ENCODE measurements around the gene LRRN2.

DNA sequence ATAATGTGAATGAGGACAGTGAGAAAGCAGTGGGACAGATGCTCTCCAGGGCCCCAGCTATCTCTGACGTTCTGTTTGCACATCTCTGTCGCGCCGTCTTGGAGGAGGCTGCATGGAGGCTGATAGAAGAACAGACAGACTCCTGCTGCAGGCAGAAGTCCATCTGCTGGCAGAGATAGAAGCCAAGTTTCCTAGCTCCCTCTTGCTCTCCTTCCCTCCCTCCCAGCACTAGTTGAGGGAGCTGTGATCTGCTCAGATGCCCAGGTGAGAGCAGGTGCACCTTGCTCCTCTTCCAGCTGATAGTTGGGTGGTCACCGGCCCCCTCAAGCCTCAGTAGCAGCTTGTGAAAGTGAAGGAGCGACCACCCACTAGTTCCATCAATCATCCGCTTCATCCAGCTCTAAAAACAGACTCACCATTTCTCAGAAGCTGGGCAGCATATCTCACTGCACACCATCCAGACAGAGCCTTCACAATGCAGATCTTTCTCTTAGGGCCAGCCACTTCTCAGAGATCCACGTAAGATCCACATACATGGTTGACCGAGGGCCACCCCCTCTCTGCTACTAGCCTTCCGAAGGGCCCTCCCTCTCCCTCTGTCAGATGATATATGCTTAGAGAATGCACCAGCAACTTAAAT lies 12.9 kb downstream of the LRRN2 start:
- TF ChIP-seq, protein P1, sequence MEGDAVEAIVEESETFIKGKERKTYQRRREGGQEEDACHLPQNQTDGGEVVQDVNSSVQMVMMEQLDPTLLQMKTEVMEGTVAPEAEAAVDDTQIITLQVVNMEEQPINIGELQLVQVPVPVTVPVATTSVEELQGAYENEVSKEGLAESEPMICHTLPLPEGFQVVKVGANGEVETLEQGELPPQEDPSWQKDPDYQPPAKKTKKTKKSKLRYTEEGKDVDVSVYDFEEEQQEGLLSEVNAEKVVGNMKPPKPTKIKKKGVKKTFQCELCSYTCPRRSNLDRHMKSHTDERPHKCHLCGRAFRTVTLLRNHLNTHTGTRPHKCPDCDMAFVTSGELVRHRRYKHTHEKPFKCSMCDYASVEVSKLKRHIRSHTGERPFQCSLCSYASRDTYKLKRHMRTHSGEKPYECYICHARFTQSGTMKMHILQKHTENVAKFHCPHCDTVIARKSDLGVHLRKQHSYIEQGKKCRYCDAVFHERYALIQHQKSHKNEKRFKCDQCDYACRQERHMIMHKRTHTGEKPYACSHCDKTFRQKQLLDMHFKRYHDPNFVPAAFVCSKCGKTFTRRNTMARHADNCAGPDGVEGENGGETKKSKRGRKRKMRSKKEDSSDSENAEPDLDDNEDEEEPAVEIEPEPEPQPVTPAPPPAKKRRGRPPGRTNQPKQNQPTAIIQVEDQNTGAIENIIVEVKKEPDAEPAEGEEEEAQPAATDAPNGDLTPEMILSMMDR (IDR thresholded peaks at IDR 0.05) = no peak
- TF ChIP-seq, protein P2, sequence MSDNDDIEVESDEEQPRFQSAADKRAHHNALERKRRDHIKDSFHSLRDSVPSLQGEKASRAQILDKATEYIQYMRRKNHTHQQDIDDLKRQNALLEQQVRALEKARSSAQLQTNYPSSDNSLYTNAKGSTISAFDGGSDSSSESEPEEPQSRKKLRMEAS (CRISPR knock-in tag; IDR thresholded peaks at IDR 0.05) = no peak
- no peak for TF ChIP-seq GRHL2 (CRISPR knock-in tag; IDR thresholded peaks at IDR 0.05; ENCODE audit: insufficient replicate concordance, severe bottlenecking)
- no peak for TF ChIP-seq ZNF138 (CRISPR knock-in tag; conservative IDR thresholded peaks at IDR 0.05)
- TF ChIP-seq FOXK1 (CRISPR knock-in tag; IDR thresholded peaks at IDR 0.05) = no peak
- TF ChIP-seq, protein P3, sequence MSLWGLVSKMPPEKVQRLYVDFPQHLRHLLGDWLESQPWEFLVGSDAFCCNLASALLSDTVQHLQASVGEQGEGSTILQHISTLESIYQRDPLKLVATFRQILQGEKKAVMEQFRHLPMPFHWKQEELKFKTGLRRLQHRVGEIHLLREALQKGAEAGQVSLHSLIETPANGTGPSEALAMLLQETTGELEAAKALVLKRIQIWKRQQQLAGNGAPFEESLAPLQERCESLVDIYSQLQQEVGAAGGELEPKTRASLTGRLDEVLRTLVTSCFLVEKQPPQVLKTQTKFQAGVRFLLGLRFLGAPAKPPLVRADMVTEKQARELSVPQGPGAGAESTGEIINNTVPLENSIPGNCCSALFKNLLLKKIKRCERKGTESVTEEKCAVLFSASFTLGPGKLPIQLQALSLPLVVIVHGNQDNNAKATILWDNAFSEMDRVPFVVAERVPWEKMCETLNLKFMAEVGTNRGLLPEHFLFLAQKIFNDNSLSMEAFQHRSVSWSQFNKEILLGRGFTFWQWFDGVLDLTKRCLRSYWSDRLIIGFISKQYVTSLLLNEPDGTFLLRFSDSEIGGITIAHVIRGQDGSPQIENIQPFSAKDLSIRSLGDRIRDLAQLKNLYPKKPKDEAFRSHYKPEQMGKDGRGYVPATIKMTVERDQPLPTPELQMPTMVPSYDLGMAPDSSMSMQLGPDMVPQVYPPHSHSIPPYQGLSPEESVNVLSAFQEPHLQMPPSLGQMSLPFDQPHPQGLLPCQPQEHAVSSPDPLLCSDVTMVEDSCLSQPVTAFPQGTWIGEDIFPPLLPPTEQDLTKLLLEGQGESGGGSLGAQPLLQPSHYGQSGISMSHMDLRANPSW (CRISPR knock-in tag; conservative IDR thresholded peaks at IDR 0.05; ENCODE audit: low read depth) = no peak
- no peak for TF ChIP-seq SP1 (CRISPR knock-in tag; conservative IDR thresholded peaks at IDR 0.05)
- TF ChIP-seq, protein P4, sequence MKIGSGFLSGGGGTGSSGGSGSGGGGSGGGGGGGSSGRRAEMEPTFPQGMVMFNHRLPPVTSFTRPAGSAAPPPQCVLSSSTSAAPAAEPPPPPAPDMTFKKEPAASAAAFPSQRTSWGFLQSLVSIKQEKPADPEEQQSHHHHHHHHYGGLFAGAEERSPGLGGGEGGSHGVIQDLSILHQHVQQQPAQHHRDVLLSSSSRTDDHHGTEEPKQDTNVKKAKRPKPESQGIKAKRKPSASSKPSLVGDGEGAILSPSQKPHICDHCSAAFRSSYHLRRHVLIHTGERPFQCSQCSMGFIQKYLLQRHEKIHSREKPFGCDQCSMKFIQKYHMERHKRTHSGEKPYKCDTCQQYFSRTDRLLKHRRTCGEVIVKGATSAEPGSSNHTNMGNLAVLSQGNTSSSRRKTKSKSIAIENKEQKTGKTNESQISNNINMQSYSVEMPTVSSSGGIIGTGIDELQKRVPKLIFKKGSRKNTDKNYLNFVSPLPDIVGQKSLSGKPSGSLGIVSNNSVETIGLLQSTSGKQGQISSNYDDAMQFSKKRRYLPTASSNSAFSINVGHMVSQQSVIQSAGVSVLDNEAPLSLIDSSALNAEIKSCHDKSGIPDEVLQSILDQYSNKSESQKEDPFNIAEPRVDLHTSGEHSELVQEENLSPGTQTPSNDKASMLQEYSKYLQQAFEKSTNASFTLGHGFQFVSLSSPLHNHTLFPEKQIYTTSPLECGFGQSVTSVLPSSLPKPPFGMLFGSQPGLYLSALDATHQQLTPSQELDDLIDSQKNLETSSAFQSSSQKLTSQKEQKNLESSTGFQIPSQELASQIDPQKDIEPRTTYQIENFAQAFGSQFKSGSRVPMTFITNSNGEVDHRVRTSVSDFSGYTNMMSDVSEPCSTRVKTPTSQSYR (CRISPR knock-in tag; IDR thresholded peaks at IDR 0.05) = no peak

Data from WTC11 (cell line).